ENCODE results near the gene SH2D2A.

SH2D2A gene

GRCh38 chr1:156833603-156834002 lies 17.0 kb upstream of the SH2D2A start:
- TF ChIP-seq TAF1 (IDR thresholded peaks at IDR 0.05; ENCODE audit: borderline replicate concordance, insufficient read depth, low read length) (no peak), REST (IDR thresholded peaks at IDR 0.05; ENCODE audit: insufficient read depth in 1 of 2, low read depth in 2 of 2, low read length in 2 of 2) (no peak), SIN3A (IDR thresholded peaks at IDR 0.05; ENCODE audit: borderline replicate concordance, insufficient read depth, low read length) (no peak), FOXP2 (optimal IDR thresholded peaks at IDR 0.05; ENCODE audit: borderline replicate concordance, extremely low read depth, extremely low read length, insufficient read depth) (no peak), POLR2AphosphoS5 (IDR thresholded peaks at IDR 0.05; ENCODE audit: low read depth, low read length) (no peak)

GRCh38 chr1:156832434-156832833 lies 15.8 kb upstream of the SH2D2A start:
- no peak for TF ChIP-seq SIN3A (IDR thresholded peaks at IDR 0.05; ENCODE audit: borderline replicate concordance, insufficient read depth, low read length)
- no peak for TF ChIP-seq POLR2AphosphoS5 (IDR thresholded peaks at IDR 0.05; ENCODE audit: low read depth, low read length)
- TF ChIP-seq REST (IDR thresholded peaks at IDR 0.05; ENCODE audit: insufficient read depth in 1 of 2, low read depth in 2 of 2, low read length in 2 of 2), result no peak
- no peak for TF ChIP-seq TAF1 (IDR thresholded peaks at IDR 0.05; ENCODE audit: borderline replicate concordance, insufficient read depth, low read length)
- no peak for TF ChIP-seq FOXP2 (optimal IDR thresholded peaks at IDR 0.05; ENCODE audit: borderline replicate concordance, extremely low read depth, extremely low read length, insufficient read depth)

GRCh38 chr1:156828400-156829124 lies 11.9 kb upstream of the SH2D2A start:
- TF ChIP-seq FOXP2 (optimal IDR thresholded peaks at IDR 0.05; ENCODE audit: borderline replicate concordance, extremely low read depth, extremely low read length, insufficient read depth), result no peak
- TF ChIP-seq POLR2AphosphoS5 (IDR thresholded peaks at IDR 0.05; ENCODE audit: low read depth, low read length), result no peak
- no peak for TF ChIP-seq TAF1 (IDR thresholded peaks at IDR 0.05; ENCODE audit: borderline replicate concordance, insufficient read depth, low read length)
- TF ChIP-seq SIN3A (IDR thresholded peaks at IDR 0.05; ENCODE audit: borderline replicate concordance, insufficient read depth, low read length), result no peak
- TF ChIP-seq REST (IDR thresholded peaks at IDR 0.05; ENCODE audit: insufficient read depth in 1 of 2, low read depth in 2 of 2, low read length in 2 of 2), result no peak

GRCh38 chr1:156826630-156827029 lies 10.0 kb upstream of the SH2D2A start:
- TF ChIP-seq TAF1 (IDR thresholded peaks at IDR 0.05; ENCODE audit: borderline replicate concordance, insufficient read depth, low read length) (no peak), REST (IDR thresholded peaks at IDR 0.05; ENCODE audit: insufficient read depth in 1 of 2, low read depth in 2 of 2, low read length in 2 of 2) (no peak), SIN3A (IDR thresholded peaks at IDR 0.05; ENCODE audit: borderline replicate concordance, insufficient read depth, low read length) (no peak), POLR2AphosphoS5 (IDR thresholded peaks at IDR 0.05; ENCODE audit: low read depth, low read length) (no peak), FOXP2 (optimal IDR thresholded peaks at IDR 0.05; ENCODE audit: borderline replicate concordance, extremely low read depth, extremely low read length, insufficient read depth) (no peak)

Data from PFSK-1 (cell line).